22Rv1 (cell line): ENCODE results near the gene SPEM1.

Experiments
- ZFX ChIP-seq: fragments of 450-650 bp; IDR thresholded peaks from 2 replicates; pipeline ENCODE4 v1.6.1; 2017; ENCODE audit warnings: antibody characterized with exemption, borderline replicate concordance
- TF ChIP-seq, protein P1 (sequence below): fragments of 450-650 bp; IDR thresholded peaks from 2 replicates; pipeline ENCODE4 v1.5.1; 2017; ENCODE audit warnings: mild to moderate bottlenecking

DNA sequence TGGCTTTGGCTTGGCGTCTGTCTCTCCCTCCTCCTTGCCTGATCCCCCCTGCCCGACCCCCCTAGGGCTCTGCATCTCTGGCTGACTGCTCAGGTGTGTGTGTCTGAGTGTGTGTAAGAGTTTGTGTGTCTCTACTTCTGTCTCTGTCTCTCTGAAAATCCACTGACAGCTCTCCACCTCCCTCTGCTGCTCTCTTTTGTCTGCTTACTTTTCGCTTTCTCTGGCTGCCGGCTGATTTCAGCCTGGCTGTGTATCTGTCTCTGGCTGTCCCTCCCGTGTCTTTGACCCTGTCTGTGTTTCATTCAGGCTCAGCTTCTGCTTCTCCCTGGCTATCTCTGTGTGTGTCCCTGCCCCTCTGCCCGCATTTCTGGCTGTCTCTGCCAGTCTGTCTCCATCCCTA, 3.8 kb upstream of the SPEM1 start:
- TF ChIP-seq, protein P1, sequence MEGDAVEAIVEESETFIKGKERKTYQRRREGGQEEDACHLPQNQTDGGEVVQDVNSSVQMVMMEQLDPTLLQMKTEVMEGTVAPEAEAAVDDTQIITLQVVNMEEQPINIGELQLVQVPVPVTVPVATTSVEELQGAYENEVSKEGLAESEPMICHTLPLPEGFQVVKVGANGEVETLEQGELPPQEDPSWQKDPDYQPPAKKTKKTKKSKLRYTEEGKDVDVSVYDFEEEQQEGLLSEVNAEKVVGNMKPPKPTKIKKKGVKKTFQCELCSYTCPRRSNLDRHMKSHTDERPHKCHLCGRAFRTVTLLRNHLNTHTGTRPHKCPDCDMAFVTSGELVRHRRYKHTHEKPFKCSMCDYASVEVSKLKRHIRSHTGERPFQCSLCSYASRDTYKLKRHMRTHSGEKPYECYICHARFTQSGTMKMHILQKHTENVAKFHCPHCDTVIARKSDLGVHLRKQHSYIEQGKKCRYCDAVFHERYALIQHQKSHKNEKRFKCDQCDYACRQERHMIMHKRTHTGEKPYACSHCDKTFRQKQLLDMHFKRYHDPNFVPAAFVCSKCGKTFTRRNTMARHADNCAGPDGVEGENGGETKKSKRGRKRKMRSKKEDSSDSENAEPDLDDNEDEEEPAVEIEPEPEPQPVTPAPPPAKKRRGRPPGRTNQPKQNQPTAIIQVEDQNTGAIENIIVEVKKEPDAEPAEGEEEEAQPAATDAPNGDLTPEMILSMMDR: no peak
- TF ChIP-seq ZFX: no peak
